ENCODE data around the gene IL36A.

DNA sequence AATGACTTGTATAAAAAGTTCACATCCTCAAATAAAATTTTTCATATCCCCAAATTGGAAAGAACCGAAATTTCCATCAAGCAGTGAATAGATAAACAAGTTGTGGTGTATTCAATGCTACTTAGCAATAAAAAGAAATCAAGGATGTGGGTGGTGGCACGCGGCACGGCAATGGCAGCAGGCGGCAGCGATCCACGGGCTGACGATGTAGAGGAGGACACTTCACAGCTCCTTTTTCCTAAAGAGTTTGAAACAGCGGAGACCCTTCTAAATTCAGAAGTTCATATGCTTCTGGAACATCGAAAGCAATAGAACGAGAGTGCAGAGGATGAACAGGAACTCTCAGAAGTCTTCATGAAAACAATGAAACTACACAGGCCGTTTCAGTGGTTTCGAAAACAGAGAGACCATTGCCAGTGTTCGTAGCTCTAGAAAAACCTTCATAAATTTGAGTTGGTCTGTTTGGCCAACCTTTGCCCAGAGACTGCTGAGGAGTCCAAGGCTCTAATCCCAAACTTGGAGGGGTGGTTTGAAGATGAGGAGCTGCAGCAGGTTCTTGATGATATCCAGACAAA is 9.8 kb upstream of the IL36A start:
- TF ChIP-seq, protein P1, sequence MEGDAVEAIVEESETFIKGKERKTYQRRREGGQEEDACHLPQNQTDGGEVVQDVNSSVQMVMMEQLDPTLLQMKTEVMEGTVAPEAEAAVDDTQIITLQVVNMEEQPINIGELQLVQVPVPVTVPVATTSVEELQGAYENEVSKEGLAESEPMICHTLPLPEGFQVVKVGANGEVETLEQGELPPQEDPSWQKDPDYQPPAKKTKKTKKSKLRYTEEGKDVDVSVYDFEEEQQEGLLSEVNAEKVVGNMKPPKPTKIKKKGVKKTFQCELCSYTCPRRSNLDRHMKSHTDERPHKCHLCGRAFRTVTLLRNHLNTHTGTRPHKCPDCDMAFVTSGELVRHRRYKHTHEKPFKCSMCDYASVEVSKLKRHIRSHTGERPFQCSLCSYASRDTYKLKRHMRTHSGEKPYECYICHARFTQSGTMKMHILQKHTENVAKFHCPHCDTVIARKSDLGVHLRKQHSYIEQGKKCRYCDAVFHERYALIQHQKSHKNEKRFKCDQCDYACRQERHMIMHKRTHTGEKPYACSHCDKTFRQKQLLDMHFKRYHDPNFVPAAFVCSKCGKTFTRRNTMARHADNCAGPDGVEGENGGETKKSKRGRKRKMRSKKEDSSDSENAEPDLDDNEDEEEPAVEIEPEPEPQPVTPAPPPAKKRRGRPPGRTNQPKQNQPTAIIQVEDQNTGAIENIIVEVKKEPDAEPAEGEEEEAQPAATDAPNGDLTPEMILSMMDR (IDR thresholded peaks at IDR 0.05; ENCODE audit: extremely low read depth in 1 of 2, insufficient read depth in 1 of 2, low read depth in 1 of 2, low read length in 2 of 2): no peak
- TF ChIP-seq POLR2AphosphoS5 (IDR thresholded peaks at IDR 0.05; ENCODE audit: insufficient read depth, low read depth, low read length): no peak
- no peak for TF ChIP-seq POLR2A (IDR thresholded peaks at IDR 0.05; ENCODE audit: low read depth, low read length)

All from endothelial cell of umbilical vein (primary cell).